HepG2 (cell line): ENCODE measurements around the gene ZNF625.

Source experiments
- ETV5 ChIP-seq: IDR thresholded peaks from 2 replicates; pipeline ENCODE4 v1.6.1; 2018; ENCODE audit warnings: missing biosample characterization, missing genetic modification reagents, inconsistent platforms, borderline replicate concordance
- FOXA1 ChIP-seq, 2 experiments: fragments of 450-650 bp in 1 of 2; sonication (generic) in 1 of 2; formaldehyde crosslinking in 1 of 2; IDR thresholded peaks; 2 replicates each; pipeline versions ENCODE4 v1.4.0 to v1.6.1; 2016 to 2020; ENCODE audit warnings: missing genetic modification reagents in 1 of 2
- FOXK2 ChIP-seq: fragments of 450-650 bp; IDR thresholded peaks from 2 replicates; pipeline ENCODE4 v1.6.1; 2016
- KDM1A ChIP-seq: IDR thresholded peaks from 2 replicates; pipeline ENCODE4 v1.6.1; 2016; ENCODE audit warnings: missing compliant biosample characterization
- MYNN ChIP-seq: sonication (generic); formaldehyde crosslinking; IDR thresholded peaks from 2 replicates; pipeline ENCODE4 v1.4.0; 2020; ENCODE audit warnings: mild to moderate bottlenecking, low read depth, missing genetic modification reagents
- NFE2L2 ChIP-seq: fragments of 150-350 bp; IDR thresholded peaks from 2 replicates; pipeline ENCODE4 v1.6.1; 2014; ENCODE audit warnings: low read length
- SIN3B ChIP-seq: fragments of 150-350 bp; IDR thresholded peaks from 2 replicates; pipeline ENCODE4 v1.6.1; 2014; ENCODE audit warnings: low read length
- ZNF121 ChIP-seq: sonication (generic); formaldehyde crosslinking; IDR thresholded peaks from 2 replicates; pipeline ENCODE4 v1.5.0; 2020; ENCODE audit warnings: mild to moderate bottlenecking, missing genetic modification reagents
- ZNF18 ChIP-seq: sonication (generic); formaldehyde crosslinking; IDR thresholded peaks from 2 replicates; pipeline ENCODE4 v1.8.0; 2022; ENCODE audit warnings: mild to moderate bottlenecking, missing genetic modification reagents; ENCODE audit not compliant: insufficient replicate concordance
- ZNF280B ChIP-seq: sonication (generic); formaldehyde crosslinking; IDR thresholded peaks from 2 replicates; pipeline ENCODE4 v1.5.0; 2020; ENCODE audit warnings: missing genetic modification reagents, mild to moderate bottlenecking, borderline replicate concordance
- ZNF512 ChIP-seq: sonication (generic); formaldehyde crosslinking; IDR thresholded peaks from 2 replicates; pipeline ENCODE4 v1.4.0; 2020; ENCODE audit warnings: mild to moderate bottlenecking, missing genetic modification reagents
- TF ChIP-seq, protein P1 (sequence below): sonication (generic); formaldehyde crosslinking; IDR thresholded peaks from 2 replicates; pipeline ENCODE4 v1.5.0; 2020; ENCODE audit warnings: mild to moderate bottlenecking, missing genetic modification reagents, moderate library complexity
- TF ChIP-seq, protein P2 (sequence below): sonication (generic); formaldehyde crosslinking; IDR thresholded peaks from 2 replicates; pipeline ENCODE4 v1.4.0; 2020; ENCODE audit warnings: missing genetic modification reagents, borderline replicate concordance
- TF ChIP-seq, protein P3 (sequence below): IDR thresholded peaks from 2 replicates; pipeline ENCODE4 v1.6.1; 2012; ENCODE audit warnings: inconsistent platforms

DNA sequence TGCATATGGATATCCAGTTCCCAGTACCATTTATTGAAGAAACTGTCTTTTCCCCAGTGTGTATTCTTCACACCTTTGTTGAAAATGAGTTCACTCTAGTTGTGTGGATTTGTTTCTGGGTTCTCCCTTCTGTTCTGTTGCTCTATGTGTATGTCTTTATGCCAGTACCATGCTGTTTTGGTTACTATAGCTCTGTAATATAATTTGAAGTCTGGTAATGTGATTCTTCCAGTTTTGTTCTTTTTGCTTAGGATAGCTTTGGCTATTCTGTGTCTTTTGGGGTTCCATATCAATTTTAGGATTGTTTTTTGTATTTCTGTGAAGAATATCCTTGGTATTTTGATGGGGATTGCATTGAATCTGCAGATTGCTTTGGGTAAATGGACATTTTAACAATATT lies 41.6 kb upstream of the ZNF625 start:
- TF ChIP-seq, protein P1, sequence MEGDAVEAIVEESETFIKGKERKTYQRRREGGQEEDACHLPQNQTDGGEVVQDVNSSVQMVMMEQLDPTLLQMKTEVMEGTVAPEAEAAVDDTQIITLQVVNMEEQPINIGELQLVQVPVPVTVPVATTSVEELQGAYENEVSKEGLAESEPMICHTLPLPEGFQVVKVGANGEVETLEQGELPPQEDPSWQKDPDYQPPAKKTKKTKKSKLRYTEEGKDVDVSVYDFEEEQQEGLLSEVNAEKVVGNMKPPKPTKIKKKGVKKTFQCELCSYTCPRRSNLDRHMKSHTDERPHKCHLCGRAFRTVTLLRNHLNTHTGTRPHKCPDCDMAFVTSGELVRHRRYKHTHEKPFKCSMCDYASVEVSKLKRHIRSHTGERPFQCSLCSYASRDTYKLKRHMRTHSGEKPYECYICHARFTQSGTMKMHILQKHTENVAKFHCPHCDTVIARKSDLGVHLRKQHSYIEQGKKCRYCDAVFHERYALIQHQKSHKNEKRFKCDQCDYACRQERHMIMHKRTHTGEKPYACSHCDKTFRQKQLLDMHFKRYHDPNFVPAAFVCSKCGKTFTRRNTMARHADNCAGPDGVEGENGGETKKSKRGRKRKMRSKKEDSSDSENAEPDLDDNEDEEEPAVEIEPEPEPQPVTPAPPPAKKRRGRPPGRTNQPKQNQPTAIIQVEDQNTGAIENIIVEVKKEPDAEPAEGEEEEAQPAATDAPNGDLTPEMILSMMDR = no peak
- TF ChIP-seq ZNF280B = no peak
- no peak for TF ChIP-seq KDM1A (CRISPR knock-in tag)
- TF ChIP-seq, protein P2, sequence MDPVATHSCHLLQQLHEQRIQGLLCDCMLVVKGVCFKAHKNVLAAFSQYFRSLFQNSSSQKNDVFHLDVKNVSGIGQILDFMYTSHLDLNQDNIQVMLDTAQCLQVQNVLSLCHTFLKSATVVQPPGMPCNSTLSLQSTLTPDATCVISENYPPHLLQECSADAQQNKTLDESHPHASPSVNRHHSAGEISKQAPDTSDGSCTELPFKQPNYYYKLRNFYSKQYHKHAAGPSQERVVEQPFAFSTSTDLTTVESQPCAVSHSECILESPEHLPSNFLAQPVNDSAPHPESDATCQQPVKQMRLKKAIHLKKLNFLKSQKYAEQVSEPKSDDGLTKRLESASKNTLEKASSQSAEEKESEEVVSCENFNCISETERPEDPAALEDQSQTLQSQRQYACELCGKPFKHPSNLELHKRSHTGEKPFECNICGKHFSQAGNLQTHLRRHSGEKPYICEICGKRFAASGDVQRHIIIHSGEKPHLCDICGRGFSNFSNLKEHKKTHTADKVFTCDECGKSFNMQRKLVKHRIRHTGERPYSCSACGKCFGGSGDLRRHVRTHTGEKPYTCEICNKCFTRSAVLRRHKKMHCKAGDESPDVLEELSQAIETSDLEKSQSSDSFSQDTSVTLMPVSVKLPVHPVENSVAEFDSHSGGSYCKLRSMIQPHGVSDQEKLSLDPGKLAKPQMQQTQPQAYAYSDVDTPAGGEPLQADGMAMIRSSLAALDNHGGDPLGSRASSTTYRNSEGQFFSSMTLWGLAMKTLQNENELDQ (CRISPR knock-in tag) = no peak
- TF ChIP-seq ETV5 (CRISPR knock-in tag) = no peak
- no peak for TF ChIP-seq ZNF512
- no peak for TF ChIP-seq NFE2L2
- TF ChIP-seq MYNN (CRISPR knock-in tag) = no peak
- no peak for TF ChIP-seq ZNF121 (CRISPR knock-in tag)
- no peak for TF ChIP-seq SIN3B
- no peak for TF ChIP-seq ZNF18 (CRISPR knock-in tag)
- TF ChIP-seq, protein P3, sequence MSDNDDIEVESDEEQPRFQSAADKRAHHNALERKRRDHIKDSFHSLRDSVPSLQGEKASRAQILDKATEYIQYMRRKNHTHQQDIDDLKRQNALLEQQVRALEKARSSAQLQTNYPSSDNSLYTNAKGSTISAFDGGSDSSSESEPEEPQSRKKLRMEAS = no peak
- TF ChIP-seq FOXA1 (IDR thresholded peaks at IDR 0.05) = no peak
- TF ChIP-seq FOXA1 (CRISPR knock-in tag; IDR thresholded peaks at IDR 0.05) = no peak
- TF ChIP-seq FOXK2 = no peak
